Sigmoid colon (tissue), 4 donors: ENCODE measurements around the gene OR1M1.

Experiments
- CTCF ChIP-seq, 4 experiments: fragments of 450-650 bp in 3 of 4; fragments of 200-600 bp in 1 of 4; IDR thresholded peaks; one replicate each; pipeline ENCODE4 v1.5.1; 2016 to 2019; ENCODE audit warnings: antibody characterized with exemption in 4 of 4, mild to moderate bottlenecking in 3 of 4, moderate library complexity in 2 of 4
- POLR2AphosphoS5 ChIP-seq, 4 donors: sonication (generic); formaldehyde crosslinking; IDR thresholded peaks; one replicate each; pipeline ENCODE4 v1.6.1; 2017; ENCODE audit warnings: antibody characterized with exemption in 4 of 4

- TF ChIP-seq CTCF (IDR thresholded peaks at IDR 0.05) (no peak), POLR2AphosphoS5 (IDR thresholded peaks at IDR 0.05) (no peak)
These were observed 34.0 kb upstream of the OR1M1 start for GRCh38 chr19:9052894-9053293.
